Measurements from ENCODE around the gene ZNF429.
"Not testable (repeated sequence)": the region's sequence is repeated elsewhere in the genome, so short reads cannot be mapped to it uniquely, and the experiment has no call there.

ZNF429 gene

DNA sequence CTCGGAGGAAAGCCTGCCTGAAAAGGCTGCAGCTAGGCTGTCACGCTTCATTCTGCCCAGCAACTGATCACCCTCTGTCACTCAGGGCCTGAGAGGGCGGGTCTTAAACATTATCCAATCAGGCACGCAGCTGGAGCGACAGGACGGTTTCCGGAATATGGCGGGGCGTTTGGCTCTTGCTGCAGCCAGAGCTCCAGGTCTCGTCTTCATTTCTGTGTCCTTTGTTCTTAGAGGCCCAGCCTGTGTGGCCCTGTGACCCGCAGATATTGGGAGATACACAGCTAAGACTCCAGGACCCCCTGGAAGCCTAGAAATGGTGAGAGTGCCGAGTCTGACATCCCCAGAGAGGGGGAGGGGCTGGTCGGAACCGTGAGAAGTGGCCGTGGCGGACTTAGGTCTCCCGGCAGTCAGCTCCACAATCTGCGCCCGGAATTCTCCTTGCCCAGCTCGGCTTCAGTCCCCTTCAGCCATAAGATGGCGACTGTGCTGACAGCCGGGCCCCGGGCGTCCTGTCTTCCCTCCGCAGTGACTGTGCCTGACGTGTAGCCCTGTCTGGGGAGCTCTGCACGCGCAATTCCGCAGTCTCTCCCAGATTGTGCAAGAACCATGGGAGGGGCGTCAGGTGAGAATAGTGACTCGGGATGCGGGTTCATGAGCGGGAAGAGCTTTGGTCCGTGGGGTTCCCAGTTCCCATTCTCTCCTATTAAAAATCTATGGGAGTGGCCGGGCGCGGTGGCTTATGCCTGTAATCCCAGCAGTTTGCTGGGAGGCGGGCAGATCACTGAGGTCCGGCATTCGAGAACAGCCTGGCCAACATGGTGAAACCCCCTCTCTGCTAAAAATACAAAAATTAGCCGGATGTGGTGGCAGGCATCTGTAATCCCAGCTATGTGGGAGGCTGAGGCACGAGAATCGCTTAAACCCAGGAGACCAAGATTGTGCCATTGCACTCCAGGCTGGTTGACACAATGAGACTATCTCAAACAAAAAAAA lies at the start of gene ZNF429:
Gene ZNF429 (plus strand): TSS at position 144 of the 993 bp plus-strand sequence. CDS start 170 bp downstream, at position 314.
- peak; percentile 85 for DNase-seq (ENCODE audit: low read depth)

DNA sequence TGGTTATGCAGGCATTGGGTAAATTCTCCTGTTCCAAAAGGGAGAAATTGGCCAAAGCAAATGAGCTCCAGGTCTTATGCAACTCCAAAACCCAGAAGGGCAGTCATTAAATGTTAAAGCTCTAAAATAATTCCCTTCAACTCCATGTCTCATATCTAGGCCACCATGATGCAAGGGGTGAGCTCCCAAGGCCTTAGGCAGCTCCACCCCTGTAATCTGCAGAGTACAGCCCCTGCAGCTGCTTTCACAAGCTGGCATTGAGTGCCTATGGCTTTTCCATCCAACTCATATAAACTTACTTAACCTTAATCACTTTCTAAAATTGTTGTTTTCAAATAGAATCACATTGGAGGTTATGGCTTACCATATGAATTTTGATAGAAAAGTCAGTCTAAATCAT lies 44.7 kb upstream of the ZNF429 start:
- no peak for DNase-seq (ENCODE audit: low read depth)

DNA sequence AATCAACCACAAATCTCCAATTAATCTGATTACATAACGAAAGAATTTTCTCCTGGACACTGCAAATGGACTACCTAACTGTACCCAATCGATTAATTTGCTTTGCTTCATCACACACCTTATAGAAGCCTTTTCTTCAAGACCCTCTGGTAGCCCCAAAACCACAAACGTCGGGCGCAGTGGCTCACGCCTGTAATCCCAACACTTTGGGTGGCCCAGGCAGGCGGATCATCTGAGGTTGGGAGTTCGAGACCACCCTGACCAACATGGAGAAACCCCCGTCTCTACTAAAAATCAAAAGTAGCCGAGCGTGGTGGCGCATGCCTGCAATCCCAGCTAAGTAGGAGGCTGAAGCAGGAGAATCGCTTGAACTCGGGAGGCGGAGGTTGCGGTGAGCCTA lies 42.9 kb upstream of the ZNF429 start:
- DNase-seq (ENCODE audit: low read depth) = no peak

DNA sequence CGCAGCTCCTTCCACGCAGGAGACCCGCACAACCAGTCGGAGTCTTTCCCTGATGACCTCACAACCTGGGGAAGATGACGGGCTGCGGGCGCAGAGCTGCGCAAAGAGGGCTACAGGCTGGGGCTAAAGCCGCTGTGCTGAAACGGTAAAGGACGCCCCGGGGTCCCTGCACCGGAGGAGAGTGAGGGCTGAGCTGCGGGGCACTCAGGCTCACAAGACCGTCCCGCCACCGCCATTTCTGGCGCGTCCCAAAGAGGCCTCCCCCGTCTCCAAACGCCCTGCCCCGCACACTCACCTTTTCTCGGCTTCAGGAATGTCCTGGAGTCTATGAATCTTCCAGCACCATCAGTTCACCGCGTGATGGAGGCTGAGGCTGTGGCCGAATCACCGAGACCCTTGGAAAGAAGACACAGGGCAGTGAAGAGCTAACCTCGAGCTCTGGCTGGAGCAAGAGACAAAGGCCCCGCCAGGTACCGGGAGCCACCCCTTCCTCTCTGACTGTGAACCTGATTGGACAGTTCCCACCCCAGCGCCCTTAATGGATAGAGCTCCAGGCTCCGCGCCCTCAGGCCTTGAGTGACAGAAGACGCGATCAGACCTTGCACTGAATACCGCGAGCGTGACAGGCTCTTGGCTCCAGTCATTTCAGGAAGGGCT lies 41.8 kb upstream of the ZNF429 start:
- no peak for DNase-seq (ENCODE audit: low read depth)

DNA sequence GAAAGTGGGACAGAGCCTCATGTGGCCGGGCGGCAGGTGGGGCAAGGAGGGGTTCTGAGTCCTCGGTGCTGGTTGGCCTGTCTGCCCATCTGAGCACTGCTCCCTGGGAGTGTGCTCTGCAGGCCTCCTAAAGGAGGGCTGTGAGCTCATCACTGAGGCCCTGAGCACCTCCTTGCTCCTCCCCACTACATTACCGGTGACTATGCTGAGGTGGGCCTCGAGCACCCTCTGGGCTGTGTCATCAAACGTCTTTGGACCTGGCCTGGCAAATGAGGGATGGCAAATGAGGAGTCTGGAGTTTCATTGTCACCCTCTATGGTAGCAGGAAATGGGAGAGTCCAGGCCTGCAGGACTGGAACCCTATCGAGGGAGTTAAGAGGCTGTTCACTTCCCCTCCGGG lies 38.8 kb upstream of the ZNF429 start:
- DNase-seq (ENCODE audit: low read depth) = no peak

DNA sequence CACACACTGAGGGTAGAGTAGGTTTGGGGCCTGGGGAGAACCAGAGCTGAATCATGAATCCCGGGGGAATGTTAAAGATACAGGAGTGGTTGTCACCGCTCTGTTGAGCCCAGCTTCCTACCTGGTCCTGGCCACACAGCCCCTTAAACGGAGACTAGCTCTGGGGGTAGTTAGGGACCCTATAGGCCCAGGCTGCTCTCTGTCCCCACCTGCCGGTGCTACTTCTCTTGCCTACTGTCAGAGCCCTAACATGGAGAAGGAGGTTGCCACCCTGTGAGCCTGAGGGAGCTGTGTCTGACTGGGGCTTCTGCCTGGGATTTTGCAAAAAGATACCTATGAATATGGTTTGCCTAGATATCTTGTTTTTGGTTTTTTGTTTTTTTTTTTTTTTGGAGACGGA lies 36.6 kb upstream of the ZNF429 start:
- DNase-seq (ENCODE audit: low read depth) = no peak

DNA sequence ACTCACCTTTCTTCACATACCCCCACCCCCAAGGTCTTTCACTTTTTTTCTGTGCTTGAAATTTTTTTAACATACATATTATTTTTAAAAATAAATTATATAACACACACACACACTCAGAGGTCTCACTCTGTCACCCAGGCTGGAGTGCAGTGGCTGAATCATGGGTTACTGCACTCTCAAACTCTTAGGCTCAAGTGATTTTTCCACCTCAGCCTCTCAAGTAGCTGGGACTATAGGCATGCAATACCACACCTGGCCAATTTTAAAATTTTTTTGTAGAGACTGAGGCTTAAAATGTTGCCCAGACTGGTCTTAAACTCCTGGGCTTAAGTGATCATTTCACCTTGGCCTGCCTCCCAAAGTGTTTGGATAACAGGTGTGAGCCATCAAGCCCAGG lies 32.9 kb upstream of the ZNF429 start:
- no peak for DNase-seq (ENCODE audit: low read depth)

DNA sequence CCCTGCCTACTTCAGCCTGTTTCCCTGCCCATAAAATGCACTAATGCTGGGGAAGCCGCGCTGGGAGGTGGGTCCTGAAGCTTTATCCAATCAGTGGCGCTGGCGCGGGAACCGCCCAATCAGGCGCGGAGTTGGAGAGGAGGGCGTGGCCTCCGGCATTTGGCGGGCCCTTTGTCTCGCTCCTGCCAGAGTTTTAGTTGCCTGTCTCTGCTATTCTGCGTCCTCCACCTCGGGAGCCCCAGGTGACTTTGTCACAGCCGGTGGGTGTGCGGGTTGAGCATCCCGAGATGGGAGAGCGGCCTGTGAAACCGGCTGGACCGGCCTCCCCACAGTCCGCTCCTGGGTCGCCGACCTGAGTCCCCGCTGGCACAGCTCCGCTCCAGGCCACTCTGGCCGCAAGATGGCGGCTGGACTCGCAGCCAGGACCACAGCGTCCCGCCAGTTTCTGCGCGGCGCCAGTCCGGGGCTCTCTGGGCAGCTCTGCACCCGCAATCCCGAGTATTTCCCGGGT lies 30.7 kb upstream of the ZNF429 start:
- DNase-seq (ENCODE audit: low read depth) = peak; percentile 54

DNA sequence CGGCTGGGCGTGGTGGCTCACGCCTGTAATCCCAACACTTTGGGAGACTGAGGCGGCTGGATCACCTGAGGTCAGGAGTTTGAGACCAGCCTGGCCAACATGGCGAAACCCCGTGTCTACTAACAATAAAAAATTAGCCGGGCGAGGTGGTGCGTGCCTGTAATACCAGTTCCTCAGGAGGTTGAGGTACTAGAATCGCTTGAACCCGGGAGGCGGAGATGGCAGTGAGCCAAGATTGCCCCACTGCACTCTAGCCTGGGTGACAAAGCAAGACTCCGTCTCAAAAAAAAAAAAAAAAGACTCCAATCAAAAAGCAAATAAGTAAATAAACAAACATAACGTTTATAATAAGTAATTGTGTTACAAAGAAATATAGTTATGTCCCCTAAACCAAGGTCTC lies 23.0 kb upstream of the ZNF429 start:
- DNase-seq (ENCODE audit: low read depth) = not testable (repeated sequence)

DNA sequence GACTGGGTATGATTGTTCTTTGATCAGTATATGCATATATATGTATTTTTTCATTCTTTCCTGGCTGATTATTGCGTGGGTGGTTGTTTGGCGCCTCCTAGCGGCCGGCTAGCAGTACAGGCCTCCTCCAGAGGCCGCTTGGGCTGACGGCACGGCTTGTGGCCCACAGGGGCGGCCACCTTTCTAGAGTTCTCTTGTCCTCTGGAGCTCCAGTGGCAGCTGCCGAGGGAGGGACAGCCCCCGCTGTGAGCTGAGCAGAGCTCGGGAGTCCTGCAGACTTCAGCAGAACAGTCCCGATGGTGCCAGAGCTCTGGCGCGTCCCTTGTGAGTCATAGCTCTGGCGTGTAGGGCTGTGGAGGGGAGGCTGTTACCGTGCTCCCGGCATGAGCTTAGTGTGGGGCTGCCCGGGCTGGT lies 22.5 kb upstream of the ZNF429 start:
- peak; percentile 46 for DNase-seq (ENCODE audit: low read depth)

DNA sequence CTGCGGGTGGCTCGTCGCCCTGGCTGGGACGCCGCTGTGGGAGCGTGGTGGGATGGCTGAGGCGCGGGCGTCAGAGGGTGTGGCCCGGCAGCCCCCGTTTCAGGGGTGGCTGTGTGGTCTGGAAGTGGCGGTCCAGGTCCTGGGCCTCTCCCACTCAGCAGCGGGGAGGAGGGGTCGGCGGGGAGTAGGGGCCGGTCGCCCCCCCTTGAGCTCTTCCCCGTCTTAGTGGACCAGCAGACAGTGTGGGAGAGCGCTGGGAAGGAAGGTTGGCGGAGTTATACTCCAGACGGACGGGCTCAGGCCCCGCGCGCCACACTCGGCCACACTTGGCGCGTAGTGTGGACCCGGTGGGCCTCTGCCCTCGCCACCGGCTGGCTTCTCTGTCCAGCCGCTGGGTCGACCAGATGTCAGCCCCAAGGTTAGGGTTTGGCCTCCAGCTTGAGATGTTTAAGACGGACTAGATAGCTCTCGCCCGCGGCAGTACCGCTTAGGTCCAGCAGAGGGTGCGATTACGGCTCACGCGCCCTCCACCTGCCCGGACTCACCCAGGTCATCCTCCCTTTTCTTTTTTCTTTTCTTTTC lies 21.7 kb upstream of the ZNF429 start:
- peak; percentile 47 for DNase-seq (ENCODE audit: low read depth)

DNA sequence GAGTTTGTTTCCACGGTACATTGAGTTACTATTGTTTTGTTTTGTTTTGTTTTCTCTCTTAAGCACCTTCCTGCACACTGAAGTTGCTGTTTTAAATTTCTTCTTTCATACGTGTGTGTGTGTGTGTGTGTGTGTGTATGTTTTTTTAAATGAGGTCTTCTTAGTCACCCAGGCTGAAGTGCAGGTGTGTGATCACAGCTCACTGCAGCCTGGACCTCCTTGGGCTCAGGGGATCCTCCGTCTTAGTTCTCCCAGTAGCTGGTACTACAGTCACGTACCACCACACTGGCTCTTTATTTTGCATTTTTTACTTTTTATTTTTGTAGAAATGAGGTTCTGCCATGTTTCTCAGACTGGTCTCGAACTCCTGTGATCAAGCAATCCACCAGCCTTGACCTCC lies 20.8 kb upstream of the ZNF429 start:
- no peak for DNase-seq (ENCODE audit: low read depth)

DNA sequence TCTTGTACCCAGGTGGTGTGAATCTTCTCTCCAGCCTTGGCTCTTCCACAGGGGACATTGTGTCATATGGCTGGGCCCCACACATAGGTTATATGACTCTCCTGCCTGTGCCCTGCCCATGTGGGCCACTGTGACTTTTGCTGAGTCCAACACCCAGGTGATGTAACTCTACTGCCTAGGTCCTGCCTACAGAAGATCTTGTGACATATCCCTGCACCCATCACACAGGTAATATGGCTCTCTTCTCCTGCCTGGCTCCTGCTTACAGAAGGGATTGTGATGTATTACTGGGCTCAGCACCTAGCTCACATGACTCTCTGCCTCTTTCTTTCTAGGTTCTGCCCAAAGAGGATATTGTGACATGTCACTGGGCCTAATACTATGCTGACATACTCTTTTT lies 19.5 kb upstream of the ZNF429 start:
- DNase-seq (ENCODE audit: low read depth) = no peak

DNA sequence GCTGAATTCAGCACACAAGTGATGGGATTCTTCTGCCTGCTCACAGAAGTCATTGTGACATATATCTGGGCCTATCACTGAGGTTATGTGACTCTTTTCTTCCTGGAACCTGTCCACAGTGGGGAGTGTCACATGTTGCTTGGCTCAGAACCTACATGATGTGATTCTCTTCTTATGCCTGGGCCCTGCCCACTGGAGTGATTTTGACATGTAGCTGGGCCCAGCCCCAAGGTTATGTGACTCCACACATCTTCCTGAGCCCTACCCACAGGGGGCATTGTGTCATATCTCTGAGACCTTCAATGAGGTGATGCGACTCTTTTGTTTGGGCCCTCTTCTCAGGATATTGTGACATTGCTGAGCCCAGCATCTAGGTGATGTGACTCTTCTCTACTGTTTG lies 17.4 kb upstream of the ZNF429 start:
- no peak for DNase-seq (ENCODE audit: low read depth)

DNA sequence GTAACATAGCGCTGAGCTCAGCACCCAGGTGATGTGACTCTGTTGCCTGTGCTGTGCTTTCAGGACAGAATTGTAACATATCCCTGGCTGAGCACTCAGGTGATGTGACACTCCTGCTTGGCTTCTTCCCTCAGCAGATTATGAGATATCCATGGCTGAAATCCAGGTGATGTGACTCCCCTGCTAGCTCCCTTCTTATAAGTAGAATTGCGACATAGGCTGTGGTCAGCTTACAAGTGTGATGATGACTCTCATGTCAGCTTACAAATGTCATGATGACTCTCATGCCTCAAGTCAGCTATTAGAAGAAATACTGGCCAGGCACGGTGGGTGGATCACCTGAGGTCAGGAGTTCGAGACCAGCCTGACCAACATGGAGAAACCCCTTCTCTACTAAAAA lies 14.3 kb upstream of the ZNF429 start:
- DNase-seq (ENCODE audit: low read depth) = no peak

DNA sequence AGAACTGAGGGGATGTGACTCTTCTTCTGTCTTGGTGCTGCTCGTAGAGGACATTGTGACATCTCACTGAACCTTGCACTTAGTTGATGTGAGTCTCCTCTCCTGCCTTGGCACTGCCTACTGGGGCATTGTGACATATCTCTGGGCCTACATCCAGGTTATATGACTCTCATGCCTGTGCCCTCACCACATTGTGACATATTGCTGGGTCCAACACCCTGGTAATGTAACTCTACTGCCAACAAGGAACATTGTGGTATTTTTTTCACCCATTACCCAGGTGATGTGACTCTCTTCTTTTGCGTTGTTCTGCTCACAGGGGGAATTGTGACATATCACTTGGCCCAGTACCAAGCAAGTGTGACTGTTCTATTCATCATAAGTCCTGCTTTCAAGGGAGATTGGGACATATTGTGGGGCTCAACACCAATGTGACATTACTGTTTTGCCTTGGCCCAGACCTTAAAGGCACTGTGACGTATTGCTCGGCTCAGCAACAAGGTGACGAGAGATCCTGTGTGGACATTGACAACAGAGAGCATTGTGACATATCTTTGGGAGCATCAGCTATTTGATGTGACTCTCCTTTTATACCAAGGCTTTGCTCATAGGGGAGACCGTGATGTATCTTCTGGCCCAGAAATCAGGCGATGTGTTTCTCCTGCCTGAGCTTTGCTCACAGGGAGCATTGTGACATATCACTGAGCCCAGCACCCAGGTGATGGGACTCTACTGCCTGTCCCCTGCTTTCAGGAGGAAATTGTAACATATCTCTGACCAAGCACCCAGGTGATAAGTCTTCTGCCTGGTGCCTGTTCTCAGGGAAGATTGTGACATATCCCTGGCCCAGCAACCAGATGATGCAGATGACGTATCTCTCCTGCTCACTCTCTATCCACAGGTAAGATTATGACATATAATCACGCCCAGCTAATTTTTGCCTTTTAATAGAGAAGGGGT lies 12.2 kb upstream of the ZNF429 start:
- no peak for DNase-seq (ENCODE audit: low read depth)

DNA sequence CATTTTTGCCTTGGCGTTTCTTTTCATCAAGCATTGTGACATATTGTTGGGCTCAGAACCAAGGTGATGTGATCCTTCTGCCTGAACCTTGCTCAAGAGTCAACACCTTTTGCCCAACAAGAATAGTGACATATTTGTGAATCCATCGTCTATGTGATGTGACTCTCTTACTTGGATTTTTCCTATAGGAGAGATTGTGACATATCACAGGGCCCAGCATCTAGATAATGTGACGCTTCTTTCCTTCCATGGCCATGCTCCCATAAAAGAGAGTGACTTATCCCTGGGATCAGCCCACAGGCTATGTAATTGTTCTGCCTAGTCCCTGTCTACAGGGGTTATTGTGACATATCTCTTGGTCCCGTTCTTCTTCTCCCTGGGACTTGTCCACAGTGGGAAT lies 8.5 kb upstream of the ZNF429 start:
- no peak for DNase-seq (ENCODE audit: low read depth)

DNA sequence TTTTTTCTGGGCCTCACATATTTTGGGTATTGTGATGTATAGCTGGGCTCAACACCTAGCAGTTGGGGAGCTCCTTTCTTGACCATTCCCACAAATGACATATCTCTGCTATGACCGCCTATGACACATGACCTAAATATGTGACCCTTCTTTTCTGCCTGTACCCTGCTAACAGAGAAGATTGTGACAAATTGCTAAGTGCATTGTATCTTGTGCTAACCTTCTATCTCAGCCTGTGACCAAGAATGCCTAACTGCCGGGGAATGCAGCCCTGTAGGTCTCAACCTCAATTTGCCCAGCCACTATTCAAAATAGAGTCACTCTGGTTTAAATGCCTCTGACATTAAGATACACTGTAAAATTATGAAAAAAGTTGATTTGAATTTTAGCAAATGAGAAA lies 6.8 kb upstream of the ZNF429 start:
- no peak for DNase-seq (ENCODE audit: low read depth)

DNA sequence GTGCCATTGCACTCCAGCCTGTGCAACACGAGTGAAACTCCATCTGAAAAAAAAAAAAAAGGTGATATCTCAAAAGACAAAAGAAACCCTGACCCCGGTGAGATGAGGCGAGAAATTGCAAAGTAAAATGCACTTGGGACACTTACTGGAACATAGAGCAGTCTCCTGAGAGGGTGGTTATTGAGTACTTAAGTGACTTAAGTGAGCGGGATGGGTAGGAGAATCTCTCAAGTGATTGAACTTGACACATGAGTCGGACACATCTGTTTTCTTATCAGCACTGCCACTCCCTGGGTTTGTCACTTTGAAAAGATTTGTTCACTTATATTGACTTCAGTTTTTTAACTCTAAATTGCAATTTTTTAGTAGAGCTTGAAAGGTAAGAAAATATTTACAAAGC lies 2.8 kb downstream of the ZNF429 start:
- no peak for DNase-seq (ENCODE audit: low read depth)

DNA sequence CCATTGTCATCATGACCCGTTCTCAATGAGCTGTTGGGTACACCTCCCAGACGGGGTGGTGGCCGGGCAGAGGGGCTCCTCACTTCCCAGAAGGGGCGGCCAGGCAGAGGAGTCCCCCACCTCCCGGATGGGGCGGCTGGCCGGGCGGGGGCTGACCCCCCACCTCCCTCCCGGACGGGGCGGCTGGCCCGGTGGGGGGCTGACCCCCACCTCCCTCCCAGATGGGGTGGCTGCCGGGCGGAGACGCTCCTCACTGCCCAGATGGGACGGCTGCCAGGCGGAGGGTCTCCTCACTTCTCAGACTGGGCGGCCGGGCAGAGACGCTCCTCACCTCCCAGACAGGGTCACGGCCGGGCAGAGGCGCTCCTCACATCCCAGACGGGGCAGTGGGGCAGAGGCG lies 5.7 kb downstream of the ZNF429 start:
- not testable (repeated sequence) for DNase-seq (ENCODE audit: low read depth)

DNA sequence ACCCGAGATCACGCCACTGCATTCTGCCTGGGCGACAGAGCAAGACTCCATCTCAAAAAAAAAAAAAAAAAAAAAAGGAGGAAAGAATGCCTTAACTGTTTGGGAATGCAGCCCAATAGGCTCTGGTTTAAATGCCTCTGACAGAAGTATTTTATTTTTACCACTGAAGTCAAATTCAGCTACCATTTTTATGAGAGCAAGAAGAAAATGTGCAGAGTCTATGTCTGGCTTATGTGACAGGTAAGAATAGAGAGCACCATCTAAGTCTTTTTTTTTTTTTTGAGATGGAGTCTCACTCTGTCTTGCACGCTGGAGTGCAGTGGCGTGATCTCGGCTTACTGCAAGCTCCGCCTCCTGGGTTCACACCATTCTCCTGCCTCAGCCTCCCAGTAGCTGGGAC lies 7.2 kb downstream of the ZNF429 start:
- DNase-seq (ENCODE audit: low read depth) = not testable (repeated sequence)

DNA sequence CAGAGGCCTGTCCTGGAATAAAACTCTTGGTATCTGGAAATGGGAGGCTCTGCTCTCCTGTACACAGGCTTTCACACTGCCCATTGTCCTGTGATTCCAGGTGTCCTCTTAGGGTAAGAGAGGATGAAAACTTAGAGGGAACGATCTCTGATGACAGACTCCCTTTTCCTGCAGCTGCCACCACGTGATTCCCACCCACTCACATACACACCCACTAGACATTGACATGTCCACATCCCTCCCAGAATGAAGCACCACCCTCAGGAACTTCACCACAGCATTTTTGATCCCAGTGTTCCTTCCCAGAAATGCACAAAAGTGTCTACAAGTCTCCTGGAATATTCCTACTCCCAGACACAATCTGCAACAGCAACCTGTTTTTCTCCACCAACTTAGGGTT lies 8.2 kb downstream of the ZNF429 start:
- no peak for DNase-seq (ENCODE audit: low read depth)
